Neuron (in vitro differentiated cells): ENCODE data around the gene CUZD1.
"Not testable (repeated sequence)": the region's sequence is repeated elsewhere in the genome, so short reads cannot be mapped to it uniquely, and the experiment has no call there.

Experiments
- H2AFZ ChIP-seq: one replicate; pipeline ENCODE4 v1.6.1; 2013; ENCODE audit warnings: low read depth, mild to moderate bottlenecking, inconsistent platforms, low read length, moderate library complexity
- H3K27me3 ChIP-seq: one replicate; pipeline ENCODE4 v1.6.1; 2013; ENCODE audit warnings: low read length; ENCODE audit not compliant: insufficient read depth
- H3K36me3 ChIP-seq: one replicate; pipeline ENCODE4 v1.6.1; 2013; ENCODE audit warnings: low read length; ENCODE audit not compliant: insufficient read depth
- H3K4me1 ChIP-seq: one replicate; pipeline ENCODE4 v1.6.1; 2013; ENCODE audit warnings: low read length; ENCODE audit not compliant: insufficient read depth
- H3K4me3 ChIP-seq: 2 replicates; pipeline ENCODE4 v1.5.1; 2013; ENCODE audit warnings: mild to moderate bottlenecking, low read length, moderate library complexity
- H3K9me3 ChIP-seq: one replicate; pipeline ENCODE4 v1.6.1; 2013; ENCODE audit warnings: low read length

The CUZD1 gene

DNA sequence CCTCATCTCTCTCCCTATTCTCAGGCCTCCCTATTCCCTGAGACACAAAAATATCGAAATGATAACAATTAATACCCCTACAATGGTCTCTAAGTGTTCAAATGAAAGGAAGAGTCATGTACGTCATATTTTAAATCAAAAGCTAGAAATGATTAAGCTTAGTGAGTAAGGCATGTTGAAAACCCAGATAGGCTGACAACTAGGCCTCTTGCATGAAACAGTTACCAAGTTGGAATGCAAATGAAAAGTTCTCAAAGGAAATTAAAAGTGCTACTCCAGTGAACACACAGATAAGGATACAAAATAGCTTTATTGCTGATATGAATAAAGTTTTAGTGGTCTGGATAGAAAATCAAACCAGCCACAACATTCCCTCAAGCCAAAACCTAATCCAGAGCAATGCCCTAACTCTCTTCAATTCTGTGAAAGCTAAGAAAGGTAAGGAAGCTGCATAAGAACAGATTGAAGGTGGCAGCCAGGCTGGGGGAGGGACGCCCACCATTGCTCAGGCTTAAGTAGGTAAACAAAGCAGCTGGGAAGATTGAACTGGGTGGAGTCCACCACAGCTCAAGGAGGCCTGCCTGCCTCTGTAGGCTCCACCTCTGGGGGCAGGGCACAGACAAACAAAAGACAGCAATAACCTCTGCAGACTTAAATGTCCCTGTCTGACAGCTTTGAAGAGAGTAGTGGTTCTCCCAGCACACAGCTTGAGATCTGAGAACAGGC lies 21.3 kb upstream of the CUZD1 start:
- H3K27me3 ChIP-seq, H2AFZ ChIP-seq, H3K4me1 ChIP-seq, H3K4me3 ChIP-seq, H3K9me3 ChIP-seq, H3K36me3 ChIP-seq: not testable (repeated sequence)

DNA sequence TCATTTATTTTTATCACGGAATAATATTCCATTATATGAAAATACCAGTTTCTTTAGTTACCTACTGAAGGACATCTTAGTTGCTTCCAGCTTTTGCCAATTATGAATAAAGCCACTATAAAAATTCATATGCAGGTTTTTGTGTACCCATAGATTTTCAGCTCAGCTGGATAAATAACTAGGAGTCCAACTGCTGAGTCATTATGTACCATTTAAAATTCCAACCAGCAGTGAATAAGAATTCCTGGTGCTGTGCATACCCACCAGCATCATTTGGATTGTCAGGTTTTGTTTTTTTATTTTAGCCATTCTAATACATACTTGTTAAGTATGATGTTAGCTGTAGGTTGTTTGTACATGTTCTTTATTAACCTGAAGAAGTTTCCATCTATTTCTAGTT lies 19.2 kb upstream of the CUZD1 start:
- peaks cover 3% of the 10 kb centered on the region for H3K27me3 ChIP-seq
- H3K4me3 ChIP-seq, result no peak overlapping the region
- H2AFZ ChIP-seq, result no peak overlapping the region
- H3K36me3 ChIP-seq, result no peaks in the 10 kb centered on the region
- no peaks in the 10 kb centered on the region for H3K4me1 ChIP-seq
- H3K9me3 ChIP-seq, result no peaks in the 10 kb centered on the region

DNA sequence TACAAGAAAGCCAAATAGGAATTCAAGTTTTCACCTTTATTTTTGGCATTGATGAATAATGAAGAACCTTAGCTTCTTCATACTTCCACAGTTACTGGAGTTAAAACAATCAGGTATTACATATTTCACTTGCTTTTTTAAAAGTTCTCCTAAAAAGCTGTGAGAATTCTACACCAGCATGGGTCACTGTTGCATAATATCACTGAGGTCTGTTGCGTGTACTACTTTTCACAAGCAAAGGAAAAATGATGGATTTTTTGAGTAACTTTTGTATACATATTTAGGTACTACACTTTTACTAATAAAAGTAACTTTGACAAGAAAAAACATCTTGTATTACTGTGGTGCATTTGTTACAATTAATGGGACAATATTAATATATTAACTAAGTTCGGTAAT lies 18.5 kb upstream of the CUZD1 start:
- no peak overlapping the region for H3K4me3 ChIP-seq
- peaks cover 3% of the 10 kb centered on the region for H3K27me3 ChIP-seq
- H3K9me3 ChIP-seq, result no peaks in the 10 kb centered on the region
- H3K4me1 ChIP-seq, result no peaks in the 10 kb centered on the region
- no peak overlapping the region for H2AFZ ChIP-seq
- no peaks in the 10 kb centered on the region for H3K36me3 ChIP-seq

DNA sequence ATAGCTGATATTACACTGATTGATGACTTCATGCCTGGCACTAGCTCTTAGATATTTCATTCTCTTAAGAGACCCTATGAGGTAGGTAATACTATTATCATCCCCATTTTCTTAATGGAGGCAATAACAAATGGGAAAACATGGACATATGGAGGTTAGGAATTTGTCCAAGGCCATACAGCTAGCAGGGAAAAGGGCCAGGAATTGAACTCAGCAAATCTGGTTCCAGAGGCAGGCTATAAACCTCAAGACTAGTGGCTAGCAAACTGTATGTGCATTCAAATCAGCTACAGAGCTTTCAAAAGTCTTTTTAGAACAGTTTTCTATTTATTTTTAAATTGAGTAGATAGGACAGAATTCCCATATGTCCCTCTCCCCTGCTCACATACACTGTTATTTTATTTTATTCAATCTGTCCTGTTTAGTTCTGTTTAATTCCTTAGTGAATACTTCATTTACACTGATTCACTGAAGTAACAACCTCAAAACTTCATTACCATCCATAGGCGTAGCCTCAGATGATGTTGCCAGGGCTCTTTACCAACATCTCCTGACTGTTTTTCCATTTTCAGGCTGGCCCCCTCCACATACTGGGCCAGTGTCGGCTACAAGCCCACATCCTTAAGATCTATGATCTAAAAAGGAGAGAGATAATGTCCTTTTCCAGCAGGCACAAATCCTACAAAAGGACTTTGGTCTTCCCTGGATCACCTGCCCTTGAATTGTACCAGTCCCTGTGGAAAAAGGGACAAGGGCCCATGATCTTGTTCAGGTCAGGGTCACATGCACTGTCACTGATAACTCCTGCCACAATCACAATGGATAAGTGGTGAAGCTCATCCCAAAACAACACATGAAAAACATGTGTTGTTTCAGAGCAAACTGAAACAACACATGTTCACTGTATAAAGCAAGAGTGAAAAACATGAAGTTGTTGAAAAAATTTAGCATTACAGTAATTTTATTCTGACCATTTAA lies 17.8 kb upstream of the CUZD1 start:
- Histone ChIP-seq H3K27me3 (peaks cover 3% of the 10 kb centered on the region), H3K4me3 (no peak overlapping the region), H2AFZ (no peak overlapping the region), H3K4me1 (no peaks in the 10 kb centered on the region), H3K36me3 (no peaks in the 10 kb centered on the region), H3K9me3 (no peaks in the 10 kb centered on the region)

DNA sequence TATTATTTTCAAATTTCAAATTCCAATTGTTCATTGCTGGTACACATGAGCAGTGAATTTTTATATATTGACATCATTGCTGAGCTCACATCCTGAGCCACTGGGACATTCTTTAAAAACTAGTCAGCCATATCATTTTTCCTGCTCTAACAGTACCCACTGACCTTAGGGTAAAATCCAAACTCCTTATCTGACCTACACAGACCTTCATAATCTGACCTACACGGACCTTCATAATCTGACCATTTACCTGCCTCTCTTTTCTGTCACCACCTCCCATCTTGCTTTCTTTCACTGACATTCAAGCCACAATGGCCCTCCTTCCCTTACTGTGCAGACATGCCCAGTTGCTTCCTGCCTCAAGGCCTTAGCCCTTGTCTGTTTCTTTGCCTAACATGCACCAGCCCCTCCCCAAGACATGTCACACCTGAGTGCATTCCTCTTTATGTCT lies 16.1 kb upstream of the CUZD1 start:
- Histone ChIP-seq H3K36me3 (no peaks in the 10 kb centered on the region), H3K9me3 (no peaks in the 10 kb centered on the region), H3K4me1 (no peaks in the 10 kb centered on the region), H3K27me3 (peaks cover 3% of the 10 kb centered on the region), H3K4me3 (no peak overlapping the region), H2AFZ (no peak overlapping the region)

DNA sequence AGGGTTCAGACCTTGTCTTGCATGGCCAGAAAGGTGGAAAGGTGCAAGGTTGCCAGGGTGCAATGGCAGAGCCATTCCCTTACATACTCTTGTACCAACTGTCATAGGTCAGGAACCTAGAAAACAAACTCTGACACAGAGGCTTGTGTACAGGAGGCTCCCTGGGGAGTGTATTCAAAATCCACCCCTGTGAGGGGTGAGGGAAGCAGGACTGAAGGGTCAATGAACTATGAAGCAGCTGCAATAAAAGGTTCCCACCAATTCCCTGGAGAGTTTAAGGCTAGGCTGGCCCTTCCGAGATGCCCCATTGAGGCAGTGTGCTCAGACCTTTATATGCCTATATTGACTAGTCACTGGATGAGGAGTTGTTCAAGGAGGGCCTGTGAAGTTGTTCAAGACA lies 13.9 kb upstream of the CUZD1 start:
- Histone ChIP-seq H3K36me3 (no peaks in the 10 kb centered on the region), H3K4me1 (no peaks in the 10 kb centered on the region), H3K9me3 (no peaks in the 10 kb centered on the region), H2AFZ (no peak overlapping the region), H3K27me3 (peaks cover 8% of the 10 kb centered on the region), H3K4me3 (no peak overlapping the region)

DNA sequence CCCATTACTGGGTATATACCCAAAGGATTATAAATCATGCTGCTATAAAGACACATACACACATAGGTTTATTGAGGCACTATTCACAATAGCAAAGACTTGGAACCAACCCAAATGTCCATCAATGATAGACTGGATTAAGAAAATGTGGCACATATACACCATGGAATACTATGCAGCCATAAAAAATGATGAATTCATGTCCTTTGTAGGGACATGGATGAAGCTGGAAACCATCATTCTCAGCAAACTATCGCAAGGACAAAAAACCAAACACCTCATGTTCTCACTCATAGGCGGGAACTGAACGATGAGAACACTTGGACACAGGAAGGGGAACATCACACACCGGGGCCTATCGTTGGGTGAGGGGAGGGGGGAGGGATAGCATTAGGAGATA lies 12.4 kb upstream of the CUZD1 start:
- not testable (repeated sequence) for H3K4me3 ChIP-seq, H3K27me3 ChIP-seq, H3K36me3 ChIP-seq, H3K9me3 ChIP-seq, H2AFZ ChIP-seq, H3K4me1 ChIP-seq

DNA sequence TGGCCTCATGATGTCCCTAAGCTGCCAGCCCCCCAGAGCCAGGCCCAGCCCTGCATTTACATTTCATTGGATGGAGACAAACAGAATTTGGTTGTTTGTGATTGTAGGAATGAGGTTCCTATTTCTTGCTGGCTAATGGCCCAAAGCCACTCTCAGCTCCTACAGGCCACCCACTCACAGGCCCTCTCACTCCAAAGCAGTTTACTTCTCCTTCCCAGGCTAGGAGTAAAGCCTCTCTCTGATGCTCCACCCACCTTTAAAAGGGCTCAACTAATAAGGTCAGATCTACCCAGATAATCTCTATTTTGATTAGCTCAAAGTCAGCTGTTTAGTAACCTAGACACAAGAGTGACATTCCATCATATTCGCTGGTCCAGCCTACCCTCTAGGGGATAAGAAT lies 11.2 kb upstream of the CUZD1 start:
- Histone ChIP-seq H3K27me3 (peaks cover 5% of the 10 kb centered on the region), H3K36me3 (no peaks in the 10 kb centered on the region), H3K4me3 (no peak overlapping the region)

DNA sequence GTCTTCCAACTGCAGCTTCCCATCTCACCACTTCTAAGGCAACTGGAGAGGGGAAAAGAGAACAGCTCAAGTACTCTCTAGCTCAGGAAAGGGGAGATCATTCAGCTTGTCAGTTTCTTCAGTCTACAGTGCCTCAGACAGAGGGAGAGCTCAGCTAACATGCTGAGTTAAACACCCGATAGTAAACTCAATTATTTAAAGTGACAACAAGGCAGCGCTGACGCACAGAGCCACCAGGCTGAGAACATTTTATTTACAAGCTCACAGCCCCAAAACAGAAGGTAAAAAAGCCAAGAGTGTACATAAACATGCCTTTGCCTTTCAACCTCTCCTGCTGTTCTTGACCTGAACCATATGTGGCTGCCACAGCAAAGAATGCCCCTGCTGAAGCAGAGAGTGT lies 10.1 kb upstream of the CUZD1 start:
- Histone ChIP-seq H3K36me3 (no peaks in the 10 kb centered on the region), H2AFZ (no peak overlapping the region), H3K4me3 (no peak overlapping the region), H3K9me3 (no peaks in the 10 kb centered on the region), H3K4me1 (no peaks in the 10 kb centered on the region), H3K27me3 (peaks cover 5% of the 10 kb centered on the region)

More for the DNA sequence above, 11.2 kb upstream of the CUZD1 start:
- H3K9me3 ChIP-seq, result no peaks in the 10 kb centered on the region
- no peak overlapping the region for H2AFZ ChIP-seq
- H3K4me1 ChIP-seq, result no peaks in the 10 kb centered on the region

DNA sequence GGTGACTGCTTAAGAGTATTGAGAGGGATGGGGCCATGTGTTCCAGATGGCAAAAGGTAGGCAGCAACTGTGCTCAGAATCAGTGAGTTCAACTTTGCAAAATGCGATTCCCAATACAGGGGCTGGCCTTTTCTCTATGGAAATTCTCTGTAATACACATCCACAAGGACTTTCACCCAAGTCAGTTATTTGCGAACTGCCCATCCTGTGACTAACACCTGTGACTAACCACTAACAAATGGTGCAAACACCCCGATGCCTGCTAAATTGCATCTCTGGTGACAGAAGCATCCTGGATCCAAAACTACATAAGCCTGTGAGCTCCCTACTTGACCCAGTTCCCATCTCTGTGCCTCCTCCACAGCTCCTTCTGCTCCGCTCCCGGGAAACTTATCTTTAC lies 9.0 kb upstream of the CUZD1 start:
- H3K27me3 ChIP-seq, result peaks cover 5% of the 10 kb centered on the region
- H3K36me3 ChIP-seq, result no peaks in the 10 kb centered on the region
- H3K4me3 ChIP-seq, result no peak overlapping the region
- H3K9me3 ChIP-seq, result no peaks in the 10 kb centered on the region
- no peak overlapping the region for H2AFZ ChIP-seq
- no peaks in the 10 kb centered on the region for H3K4me1 ChIP-seq

DNA sequence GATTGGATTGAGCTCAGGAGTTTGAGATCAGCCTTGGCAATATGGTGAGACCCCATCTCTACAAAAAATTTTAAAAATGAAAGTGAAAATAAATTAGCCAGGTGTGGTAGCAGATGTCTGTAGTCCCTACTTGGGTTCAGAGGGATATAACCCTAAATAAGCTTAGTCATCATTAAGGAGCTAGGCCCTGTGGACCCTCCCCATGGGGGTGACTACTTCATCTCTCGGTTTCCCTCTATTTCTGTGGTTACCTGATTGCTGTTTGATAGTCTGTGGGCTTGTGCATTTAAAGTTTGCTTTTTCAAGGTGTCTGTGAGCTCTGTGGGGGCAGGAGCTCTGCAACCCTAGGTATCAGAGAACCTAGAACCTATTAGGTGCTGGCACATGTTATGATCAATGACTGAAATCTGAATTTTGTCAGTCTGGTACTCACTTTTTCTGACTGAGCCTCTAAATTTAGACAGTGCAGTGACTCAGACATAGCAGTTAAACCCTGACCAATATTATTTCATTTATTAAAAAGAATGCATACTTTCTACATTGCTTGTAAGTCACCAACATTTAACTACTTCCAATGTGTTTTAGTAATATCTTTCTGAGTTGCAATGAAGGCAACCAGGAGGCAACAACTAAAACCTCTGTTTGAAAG lies 8.1 kb upstream of the CUZD1 start:
- no peak overlapping the region for H3K4me3 ChIP-seq
- no peaks in the 10 kb centered on the region for H3K4me1 ChIP-seq
- no peaks in the 10 kb centered on the region for H3K36me3 ChIP-seq
- H2AFZ ChIP-seq, result no peak overlapping the region
- H3K9me3 ChIP-seq, result no peaks in the 10 kb centered on the region
- H3K27me3 ChIP-seq, result peaks cover 5% of the 10 kb centered on the region

DNA sequence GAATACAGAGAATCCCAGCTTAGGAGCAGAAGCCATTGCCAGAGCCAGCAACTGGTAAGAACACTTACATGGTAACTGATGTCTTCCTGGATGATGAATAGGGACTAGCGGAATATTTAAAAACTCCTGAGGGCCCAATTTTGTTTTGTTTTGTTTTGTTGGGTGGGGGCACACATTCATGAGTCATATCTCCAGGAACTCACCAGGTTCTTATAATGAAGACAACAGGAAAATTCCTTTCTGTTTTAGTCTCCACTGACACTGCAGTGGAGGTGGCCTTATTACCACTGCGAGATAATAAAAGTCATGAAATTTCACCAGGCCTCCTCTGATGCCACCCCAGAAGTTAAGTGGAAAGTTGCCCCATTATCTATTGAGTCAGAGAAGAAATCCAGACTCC lies 6.6 kb upstream of the CUZD1 start:
- no peak overlapping the region for H3K4me3 ChIP-seq
- H3K9me3 ChIP-seq, result no peaks in the 10 kb centered on the region
- no peak overlapping the region for H2AFZ ChIP-seq
- no peaks in the 10 kb centered on the region for H3K36me3 ChIP-seq
- peaks cover 5% of the 10 kb centered on the region for H3K27me3 ChIP-seq
- no peaks in the 10 kb centered on the region for H3K4me1 ChIP-seq
